ENCODE data around the gene IGFBP5. TPM values are rescaled to one million over a fixed set of nuclear protein-coding genes. Genes with fewer than 3 reads are reported as not detected.

Gene IGFBP5
- total and polyA plus RNA-seq, 4 donors = 2.3 to 43.4 (median 14.4) TPM

DNA sequence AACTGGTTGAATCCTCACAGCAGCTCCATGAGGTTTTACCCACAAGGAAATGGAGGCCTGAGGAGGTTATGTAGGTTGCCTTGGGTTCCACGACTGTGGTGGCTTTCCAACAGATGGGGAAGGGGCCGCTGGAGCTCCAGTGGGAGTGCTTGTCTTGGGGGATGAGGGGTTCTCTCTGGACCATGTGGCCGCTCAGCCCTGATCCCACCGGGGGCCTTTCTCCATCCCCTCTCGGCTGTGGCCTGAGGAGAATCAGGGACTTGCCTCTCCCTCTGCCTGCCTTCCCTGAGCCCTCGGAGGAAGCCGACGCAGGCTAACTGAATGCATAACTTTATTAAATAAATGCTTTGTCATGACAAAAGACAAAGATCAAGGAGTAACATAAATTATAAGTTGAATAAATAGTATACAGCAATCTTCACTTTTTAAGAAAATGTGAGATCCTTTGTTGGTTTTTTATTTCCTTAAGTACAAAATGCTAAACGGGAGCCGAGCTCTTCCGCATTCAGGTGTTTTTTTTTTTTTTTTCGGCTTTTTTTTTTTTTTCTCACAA lies 23.5 kb downstream of the IGFBP5 start:
- Histone ChIP-seq H3K27me3 (ENCODE audit: control insufficient read depth in 4 of 4, insufficient read depth in 4 of 4, low read length in 3 of 4) (no peaks in the 10 kb centered on the region), H3K36me3 (ENCODE audit: control insufficient read depth in 4 of 4, insufficient read depth in 3 of 4, low read depth in 1 of 4, low read length in 3 of 4) (no peaks in the 10 kb centered on the region), H3K9me3 (ENCODE audit: control insufficient read depth in 4 of 4, low read length in 3 of 4) (no peaks in the 10 kb centered on the region), H3K4me1 (ENCODE audit: control insufficient read depth in 4 of 4, insufficient read depth in 4 of 4, low read length in 3 of 4) (no peaks in the 10 kb centered on the region), H3K9ac (ENCODE audit: low read depth in 1 of 2, low read length in 2 of 2) (no peak overlapping the region), H3K27ac (ENCODE audit: low read depth in 1 of 2, low read length in 2 of 2) (no peak overlapping the region), H3K4me3 (ENCODE audit: low read depth in 1 of 3, low read length in 3 of 3) (no peak overlapping the region)
- no peak for TF ChIP-seq GABPA (IDR thresholded peaks at IDR 0.05 in 1 of 2, conservative IDR thresholded peaks at IDR 0.05 in 1 of 2)
- no peak for TF ChIP-seq FOXA1 (IDR thresholded peaks at IDR 0.05)
- TF ChIP-seq, protein P1, sequence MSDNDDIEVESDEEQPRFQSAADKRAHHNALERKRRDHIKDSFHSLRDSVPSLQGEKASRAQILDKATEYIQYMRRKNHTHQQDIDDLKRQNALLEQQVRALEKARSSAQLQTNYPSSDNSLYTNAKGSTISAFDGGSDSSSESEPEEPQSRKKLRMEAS (IDR thresholded peaks at IDR 0.05) = no peak
- TF ChIP-seq YY1 (IDR thresholded peaks at IDR 0.05) = no peak
- TF ChIP-seq RAD21 (IDR thresholded peaks at IDR 0.05) = no peak
- TF ChIP-seq JUND (IDR thresholded peaks at IDR 0.05) = no peak
- TF ChIP-seq HNF4A (conservative IDR thresholded peaks at IDR 0.05) = no peak
- no peak for TF ChIP-seq HNF4G (IDR thresholded peaks at IDR 0.05)
- no peak for TF ChIP-seq TAF1 (conservative IDR thresholded peaks at IDR 0.05)
- TF ChIP-seq, protein P2, sequence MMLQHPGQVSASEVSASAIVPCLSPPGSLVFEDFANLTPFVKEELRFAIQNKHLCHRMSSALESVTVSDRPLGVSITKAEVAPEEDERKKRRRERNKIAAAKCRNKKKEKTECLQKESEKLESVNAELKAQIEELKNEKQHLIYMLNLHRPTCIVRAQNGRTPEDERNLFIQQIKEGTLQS (IDR thresholded peaks at IDR 0.05) = no peak
- no peak for TF ChIP-seq SP1 (IDR thresholded peaks at IDR 0.05)
- no peak for TF ChIP-seq RXRA (IDR thresholded peaks at IDR 0.05)
- TF ChIP-seq, protein P3, sequence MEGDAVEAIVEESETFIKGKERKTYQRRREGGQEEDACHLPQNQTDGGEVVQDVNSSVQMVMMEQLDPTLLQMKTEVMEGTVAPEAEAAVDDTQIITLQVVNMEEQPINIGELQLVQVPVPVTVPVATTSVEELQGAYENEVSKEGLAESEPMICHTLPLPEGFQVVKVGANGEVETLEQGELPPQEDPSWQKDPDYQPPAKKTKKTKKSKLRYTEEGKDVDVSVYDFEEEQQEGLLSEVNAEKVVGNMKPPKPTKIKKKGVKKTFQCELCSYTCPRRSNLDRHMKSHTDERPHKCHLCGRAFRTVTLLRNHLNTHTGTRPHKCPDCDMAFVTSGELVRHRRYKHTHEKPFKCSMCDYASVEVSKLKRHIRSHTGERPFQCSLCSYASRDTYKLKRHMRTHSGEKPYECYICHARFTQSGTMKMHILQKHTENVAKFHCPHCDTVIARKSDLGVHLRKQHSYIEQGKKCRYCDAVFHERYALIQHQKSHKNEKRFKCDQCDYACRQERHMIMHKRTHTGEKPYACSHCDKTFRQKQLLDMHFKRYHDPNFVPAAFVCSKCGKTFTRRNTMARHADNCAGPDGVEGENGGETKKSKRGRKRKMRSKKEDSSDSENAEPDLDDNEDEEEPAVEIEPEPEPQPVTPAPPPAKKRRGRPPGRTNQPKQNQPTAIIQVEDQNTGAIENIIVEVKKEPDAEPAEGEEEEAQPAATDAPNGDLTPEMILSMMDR (IDR thresholded peaks at IDR 0.05; ENCODE audit: low read depth, low read length, missing input control) = no peak
- DNase-seq (ENCODE audit: low spot score) = no peak
- WGBS = 88% methylated on average over 12 of the region's 12 CpGs

DNA sequence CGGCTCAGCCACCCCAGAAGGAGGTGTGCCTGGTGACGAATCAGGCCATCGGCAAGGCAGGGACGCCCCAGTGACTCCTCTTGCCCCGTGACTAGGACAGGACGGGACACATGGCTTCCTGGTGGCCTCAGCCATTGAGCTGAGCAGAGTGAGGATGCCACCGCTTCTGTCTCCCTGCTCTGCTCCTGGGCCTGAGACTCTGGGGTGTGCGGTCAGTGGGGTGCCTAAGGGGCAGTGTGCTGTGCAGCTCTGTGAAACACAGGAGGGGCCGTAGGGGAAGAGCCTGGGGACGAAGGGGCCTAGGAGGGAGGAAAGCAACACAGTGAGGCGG lies 24.3 kb downstream of the IGFBP5 start:
- no peak overlapping the region for H3K27ac ChIP-seq (ENCODE audit: low read depth in 1 of 2, low read length in 2 of 2)
- 92% methylated on average over 11 of the region's 11 CpGs for WGBS
- no peaks in the 10 kb centered on the region for H3K9me3 ChIP-seq (ENCODE audit: control insufficient read depth in 4 of 4, low read length in 3 of 4)

More for the DNA sequence above, 24.3 kb downstream of the IGFBP5 start:
- TF ChIP-seq TAF1 (conservative IDR thresholded peaks at IDR 0.05) (no peak), EGR1 (IDR thresholded peaks at IDR 0.05; ENCODE audit: low read depth in 2 of 2) (no peak), JUND (IDR thresholded peaks at IDR 0.05) (no peak)
- TF ChIP-seq, protein P4, sequence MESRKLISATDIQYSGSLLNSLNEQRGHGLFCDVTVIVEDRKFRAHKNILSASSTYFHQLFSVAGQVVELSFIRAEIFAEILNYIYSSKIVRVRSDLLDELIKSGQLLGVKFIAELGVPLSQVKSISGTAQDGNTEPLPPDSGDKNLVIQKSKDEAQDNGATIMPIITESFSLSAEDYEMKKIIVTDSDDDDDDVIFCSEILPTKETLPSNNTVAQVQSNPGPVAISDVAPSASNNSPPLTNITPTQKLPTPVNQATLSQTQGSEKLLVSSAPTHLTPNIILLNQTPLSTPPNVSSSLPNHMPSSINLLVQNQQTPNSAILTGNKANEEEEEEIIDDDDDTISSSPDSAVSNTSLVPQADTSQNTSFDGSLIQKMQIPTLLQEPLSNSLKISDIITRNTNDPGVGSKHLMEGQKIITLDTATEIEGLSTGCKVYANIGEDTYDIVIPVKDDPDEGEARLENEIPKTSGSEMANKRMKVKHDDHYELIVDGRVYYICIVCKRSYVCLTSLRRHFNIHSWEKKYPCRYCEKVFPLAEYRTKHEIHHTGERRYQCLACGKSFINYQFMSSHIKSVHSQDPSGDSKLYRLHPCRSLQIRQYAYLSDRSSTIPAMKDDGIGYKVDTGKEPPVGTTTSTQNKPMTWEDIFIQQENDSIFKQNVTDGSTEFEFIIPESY (IDR thresholded peaks at IDR 0.05) = no peak
- TF ChIP-seq, protein P5, sequence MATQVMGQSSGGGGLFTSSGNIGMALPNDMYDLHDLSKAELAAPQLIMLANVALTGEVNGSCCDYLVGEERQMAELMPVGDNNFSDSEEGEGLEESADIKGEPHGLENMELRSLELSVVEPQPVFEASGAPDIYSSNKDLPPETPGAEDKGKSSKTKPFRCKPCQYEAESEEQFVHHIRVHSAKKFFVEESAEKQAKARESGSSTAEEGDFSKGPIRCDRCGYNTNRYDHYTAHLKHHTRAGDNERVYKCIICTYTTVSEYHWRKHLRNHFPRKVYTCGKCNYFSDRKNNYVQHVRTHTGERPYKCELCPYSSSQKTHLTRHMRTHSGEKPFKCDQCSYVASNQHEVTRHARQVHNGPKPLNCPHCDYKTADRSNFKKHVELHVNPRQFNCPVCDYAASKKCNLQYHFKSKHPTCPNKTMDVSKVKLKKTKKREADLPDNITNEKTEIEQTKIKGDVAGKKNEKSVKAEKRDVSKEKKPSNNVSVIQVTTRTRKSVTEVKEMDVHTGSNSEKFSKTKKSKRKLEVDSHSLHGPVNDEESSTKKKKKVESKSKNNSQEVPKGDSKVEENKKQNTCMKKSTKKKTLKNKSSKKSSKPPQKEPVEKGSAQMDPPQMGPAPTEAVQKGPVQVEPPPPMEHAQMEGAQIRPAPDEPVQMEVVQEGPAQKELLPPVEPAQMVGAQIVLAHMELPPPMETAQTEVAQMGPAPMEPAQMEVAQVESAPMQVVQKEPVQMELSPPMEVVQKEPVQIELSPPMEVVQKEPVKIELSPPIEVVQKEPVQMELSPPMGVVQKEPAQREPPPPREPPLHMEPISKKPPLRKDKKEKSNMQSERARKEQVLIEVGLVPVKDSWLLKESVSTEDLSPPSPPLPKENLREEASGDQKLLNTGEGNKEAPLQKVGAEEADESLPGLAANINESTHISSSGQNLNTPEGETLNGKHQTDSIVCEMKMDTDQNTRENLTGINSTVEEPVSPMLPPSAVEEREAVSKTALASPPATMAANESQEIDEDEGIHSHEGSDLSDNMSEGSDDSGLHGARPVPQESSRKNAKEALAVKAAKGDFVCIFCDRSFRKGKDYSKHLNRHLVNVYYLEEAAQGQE (IDR thresholded peaks at IDR 0.05) = no peak
- Histone ChIP-seq H3K9ac (ENCODE audit: low read depth in 1 of 2, low read length in 2 of 2) (no peak overlapping the region), H3K4me1 (ENCODE audit: control insufficient read depth in 4 of 4, insufficient read depth in 4 of 4, low read length in 3 of 4) (peaks cover 0 to 3% (median under 1%) of the 10 kb centered on the region in 4 donors), H3K36me3 (ENCODE audit: control insufficient read depth in 4 of 4, insufficient read depth in 3 of 4, low read depth in 1 of 4, low read length in 3 of 4) (no peaks in the 10 kb centered on the region), H3K27me3 (ENCODE audit: control insufficient read depth in 4 of 4, insufficient read depth in 4 of 4, low read length in 3 of 4) (no peaks in the 10 kb centered on the region), H3K4me3 (ENCODE audit: low read depth in 1 of 3, low read length in 3 of 3) (no peak overlapping the region)
- DNase-seq (ENCODE audit: low spot score) = no peak
